Karpas-422 (cell line): ENCODE results near the gene ARMC5. TPM values are rescaled to one million over a fixed set of nuclear protein-coding genes. Genes with fewer than 3 reads are reported as not detected.

Source experiments
- DNase-seq: peaks from one replicate; pipeline ENCODE4 v3.0.0-alpha.2; 2015
- H2AFZ ChIP-seq: fragments of 200-600 bp; sonication (generic); 2 replicates; pipeline ENCODE4 v1.6.1; 2014; ENCODE audit warnings: antibody characterized with exemption, low read length, mixed read lengths
- H3K27ac ChIP-seq: fragments of 200-600 bp; sonication (generic); 2 replicates; pipeline ENCODE4 v1.5.1; 2014; ENCODE audit warnings: mild to moderate bottlenecking, low read length, moderate library complexity
- H3K27me3 ChIP-seq: fragments of 200-600 bp; sonication (generic); 2 replicates; pipeline ENCODE4 v1.6.1; 2014; ENCODE audit warnings: low read length, mixed read lengths
- H3K36me3 ChIP-seq: fragments of 200-600 bp; sonication (generic); 2 replicates; pipeline ENCODE4 v1.6.1; 2014; ENCODE audit warnings: low read length, mixed read lengths; ENCODE audit not compliant: insufficient read depth
- H3K4me1 ChIP-seq: fragments of 200-600 bp; sonication (generic); 2 replicates; pipeline ENCODE4 v1.6.1; 2014; ENCODE audit warnings: mild to moderate bottlenecking, low read length, mixed read lengths
- H3K4me2 ChIP-seq: fragments of 200-600 bp; sonication (generic); 2 replicates; pipeline ENCODE4 v1.6.1; 2014; ENCODE audit warnings: low read length, low read depth, mild to moderate bottlenecking; ENCODE audit not compliant: poor library complexity, severe bottlenecking
- H3K4me3 ChIP-seq: fragments of 200-600 bp; sonication (generic); 2 replicates; pipeline ENCODE4 v1.5.1; 2014; ENCODE audit warnings: mild to moderate bottlenecking, antibody characterized with exemption, low read length, mixed read lengths
- H3K79me2 ChIP-seq: fragments of 200-600 bp; sonication (generic); 2 replicates; pipeline ENCODE4 v1.6.1; 2014; ENCODE audit warnings: mild to moderate bottlenecking, low read length, mixed read lengths
- H3K9ac ChIP-seq: fragments of 200-600 bp; sonication (generic); 2 replicates; pipeline ENCODE4 v1.6.0; 2014; ENCODE audit warnings: low read length
- H3K9me2 ChIP-seq: fragments of 200-600 bp; sonication (generic), shearing (Covaris generic); replicated peaks from 2 replicates; pipeline ENCODE4 v1.6.0; 2014; ENCODE audit warnings: mild to moderate bottlenecking, low read length, moderate library complexity; ENCODE audit not compliant: insufficient read depth
- H3K9me3 ChIP-seq: fragments of 300-700, 200-600 bp; sonication (generic); 2 replicates; pipeline ENCODE4 v1.6.1; 2014; ENCODE audit warnings: low read length, mixed read lengths
- H4K20me1 ChIP-seq: fragments of 200-600 bp; sonication (generic); 2 replicates; pipeline ENCODE4 v1.6.1; 2014; ENCODE audit warnings: mild to moderate bottlenecking, antibody characterized with exemption, low read length, low read depth; ENCODE audit not compliant: insufficient read depth
- total RNA-seq: library from RNA; depleted of rRNA; stranded (reverse); fragments of >200 nt; shearing (Covaris generic); gene quantifications from 2 replicates; pipeline ENCODE4 v1.2.3, GENCODE V29; 2014; ENCODE audit warnings: low replicate concordance

Gene ARMC5
- total RNA-seq, 1 experiment from 2014 or later: 1.5 TPM

DNA sequence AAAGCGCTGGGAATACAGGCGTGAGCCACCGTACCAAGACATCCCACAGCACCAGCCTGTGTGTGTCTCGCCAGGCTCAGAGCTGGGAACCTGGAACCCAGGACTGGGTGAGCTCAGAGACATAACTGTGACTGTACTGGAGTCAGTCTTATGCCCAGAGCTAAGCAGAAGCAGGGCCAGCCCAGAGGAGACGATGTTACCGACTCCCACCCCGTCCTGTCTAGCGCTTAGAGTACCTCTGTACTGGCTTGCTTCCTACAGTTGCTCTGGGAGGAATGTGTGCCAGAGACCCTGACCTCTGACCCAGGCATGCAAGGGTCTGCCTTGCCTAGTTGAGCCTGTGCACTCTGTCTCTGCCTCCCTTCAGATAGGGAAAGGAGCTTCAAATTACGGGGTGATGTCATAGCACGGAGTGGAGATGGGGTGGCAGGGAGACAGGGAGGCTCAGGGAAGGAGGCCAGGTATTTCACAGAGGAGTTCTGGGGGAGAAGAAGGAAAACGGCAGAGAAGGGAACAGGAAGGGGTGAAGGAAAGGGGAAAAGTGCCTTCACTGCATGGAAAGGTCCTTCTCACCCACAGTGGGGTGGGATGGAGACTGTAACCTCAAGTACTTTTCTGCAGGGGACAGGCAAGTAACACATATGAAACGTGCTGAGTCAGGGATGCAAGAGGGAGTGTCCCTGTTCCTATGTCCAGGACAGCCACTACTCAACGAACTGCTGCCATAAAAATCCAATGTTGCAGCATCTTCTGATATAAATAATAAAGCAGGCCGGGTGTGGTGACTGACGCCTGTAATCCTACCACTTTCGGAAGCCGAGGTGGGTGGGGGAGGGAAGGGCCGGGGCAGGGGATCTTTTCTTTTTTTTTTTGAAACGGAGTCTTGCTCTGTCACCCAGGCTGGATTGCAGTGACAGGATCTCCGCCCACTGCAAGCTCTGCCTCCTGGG, 5.8 kb upstream of the ARMC5 start:
- no peaks in the 10 kb centered on the region for H3K9me2 ChIP-seq
- DNase-seq: no peak
- H3K4me2 ChIP-seq: no peak overlapping the region
- H3K79me2 ChIP-seq: peaks cover 18% of the 10 kb centered on the region
- no peak overlapping the region for H3K4me3 ChIP-seq
- H3K9ac ChIP-seq: no peak overlapping the region
- no peaks in the 10 kb centered on the region for H3K9me3 ChIP-seq
- H2AFZ ChIP-seq: no peak overlapping the region
- H4K20me1 ChIP-seq: peaks cover 33% of the 10 kb centered on the region; the same call in 1 of the 2 replicates
- H3K27me3 ChIP-seq: no peaks in the 10 kb centered on the region
- no peaks in the 10 kb centered on the region for H3K36me3 ChIP-seq
- H3K4me1 ChIP-seq: peaks cover 16% of the 10 kb centered on the region
- no peak overlapping the region for H3K27ac ChIP-seq

DNA sequence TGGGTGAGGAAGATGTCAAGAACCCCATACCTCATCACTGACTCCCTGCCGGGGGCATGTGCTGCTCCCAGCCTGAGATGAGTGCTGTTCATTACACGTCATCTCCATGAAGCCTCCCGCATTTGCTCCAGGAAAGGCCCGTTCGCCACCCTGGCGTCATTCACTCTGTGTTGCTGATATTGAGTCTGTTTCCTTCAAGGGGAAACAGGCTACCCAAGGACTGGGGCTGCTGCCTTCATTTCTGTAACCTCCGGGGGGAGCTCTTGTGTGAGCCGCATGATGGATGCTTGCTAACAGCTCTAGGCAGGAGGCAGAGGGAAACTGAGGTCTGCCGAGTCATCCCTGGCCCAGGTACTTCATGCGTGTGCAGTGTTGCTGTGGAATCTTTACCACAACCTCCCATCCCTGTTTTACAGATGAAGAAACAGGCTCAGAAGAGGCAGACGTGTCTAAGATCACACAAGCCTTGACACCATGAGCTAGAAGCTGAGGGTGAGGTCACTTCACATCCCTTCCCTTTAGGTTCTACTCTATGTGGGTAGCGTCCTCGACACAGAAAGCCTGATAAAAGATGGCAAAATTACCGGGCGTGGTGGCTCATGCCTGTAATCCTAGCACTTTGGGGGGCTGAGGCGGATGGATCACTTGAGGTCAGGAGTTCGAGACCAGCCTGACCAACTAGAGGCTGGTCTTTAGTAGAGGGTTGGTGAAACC, 3.5 kb upstream of the ARMC5 start:
- H3K9me3 ChIP-seq: no peaks in the 10 kb centered on the region
- no peaks in the 10 kb centered on the region for H3K9me2 ChIP-seq
- no peak overlapping the region for H3K4me2 ChIP-seq
- H3K79me2 ChIP-seq: peaks cover 22% of the 10 kb centered on the region
- H3K27ac ChIP-seq: no peak overlapping the region
- no peak overlapping the region for H3K4me3 ChIP-seq
- peak; percentile 70 for DNase-seq
- no peak overlapping the region for H3K9ac ChIP-seq
- H2AFZ ChIP-seq: no peak overlapping the region
- peaks cover 23% of the 10 kb centered on the region for H3K4me1 ChIP-seq
- H3K36me3 ChIP-seq: no peaks in the 10 kb centered on the region
- H3K27me3 ChIP-seq: no peaks in the 10 kb centered on the region
- peaks cover 33% of the 10 kb centered on the region; the same call in 1 of the 2 replicates for H4K20me1 ChIP-seq

DNA sequence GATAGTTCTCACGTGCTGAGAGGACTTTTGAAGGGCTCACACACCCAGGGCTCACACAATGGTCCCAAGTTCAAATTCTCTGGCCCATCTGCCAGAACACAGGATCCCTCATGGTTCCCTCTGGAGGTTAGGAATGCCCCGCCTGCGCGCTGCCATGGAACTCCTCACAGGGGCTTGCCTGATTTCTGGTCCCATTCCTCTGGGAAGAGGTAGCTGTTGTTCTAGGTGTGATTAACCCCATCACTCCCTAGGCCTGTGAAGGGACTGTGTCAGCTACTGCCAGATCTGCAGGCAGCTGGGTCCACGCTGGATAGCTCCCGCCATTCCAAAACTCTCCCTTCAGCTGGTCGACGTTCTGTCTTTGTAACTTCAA, 2.3 kb upstream of the ARMC5 start:
- Histone ChIP-seq H2AFZ (no peak overlapping the region), H3K9me2 (no peaks in the 10 kb centered on the region), H3K27ac (no peak overlapping the region), H3K79me2 (peaks cover 22% of the 10 kb centered on the region), H3K4me3 (no peak overlapping the region), H3K27me3 (no peaks in the 10 kb centered on the region), H3K4me2 (peak overlapping the region; percentile 98), H3K36me3 (no peaks in the 10 kb centered on the region), H3K9me3 (no peaks in the 10 kb centered on the region), H4K20me1 (peaks cover 33% of the 10 kb centered on the region; the same call in 1 of the 2 replicates), H3K4me1 (peaks cover 23% of the 10 kb centered on the region), H3K9ac (no peak overlapping the region; the same call in 1 of the 2 replicates)
- no peak for DNase-seq

DNA sequence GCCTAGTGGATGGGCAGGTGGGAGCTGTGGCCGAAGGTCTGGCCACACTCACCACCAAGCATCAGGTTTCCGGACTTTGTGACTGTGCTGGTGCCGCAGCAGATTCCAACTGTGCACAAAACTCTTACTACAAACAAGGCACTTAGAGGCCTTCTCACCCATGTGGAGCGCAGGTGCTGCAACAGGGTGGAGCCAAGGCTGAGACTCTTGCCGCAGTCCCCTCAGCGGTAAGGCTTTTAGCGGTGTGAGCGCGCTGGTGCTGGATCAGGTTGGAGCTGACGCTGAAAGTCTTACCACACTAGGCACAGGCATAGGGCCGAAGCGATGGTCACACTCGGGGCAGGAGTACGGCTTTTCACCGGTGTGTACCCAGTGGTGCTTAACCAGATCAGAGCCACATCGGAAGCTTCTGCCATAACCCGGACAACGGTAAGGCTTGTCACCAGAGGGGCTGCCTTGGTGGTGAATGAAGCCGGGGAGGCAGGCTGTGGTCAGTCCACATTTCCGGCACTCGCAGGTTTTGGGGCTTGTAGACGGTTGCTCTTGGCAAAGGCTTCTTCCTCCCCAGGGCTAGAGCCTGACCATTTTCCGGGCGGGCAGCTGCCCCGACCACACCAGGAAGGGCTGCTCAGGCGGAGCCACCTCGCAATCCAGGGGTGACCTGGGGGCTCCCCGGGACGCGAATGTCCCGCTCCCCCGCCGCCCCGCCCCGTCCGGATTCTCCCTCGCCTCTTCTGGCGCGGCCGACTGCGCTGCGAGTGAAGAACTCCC, 1.0 kb upstream of the ARMC5 start:
- Histone ChIP-seq H2AFZ (peak overlapping the region; percentile 79; the same call in 1 of the 2 replicates), H3K4me3 (peak overlapping the region; percentile 91), H3K9me3 (no peaks in the 10 kb centered on the region), H3K9me2 (no peaks in the 10 kb centered on the region), H3K9ac (peak overlapping the region; percentile 94), H3K4me1 (peaks cover 23% of the 10 kb centered on the region), H3K27me3 (no peaks in the 10 kb centered on the region), H3K36me3 (no peaks in the 10 kb centered on the region), H3K79me2 (peaks cover 22% of the 10 kb centered on the region), H4K20me1 (peaks cover 33% of the 10 kb centered on the region; the same call in 1 of the 2 replicates), H3K27ac (peak overlapping the region; percentile 79; the same call in 1 of the 2 replicates), H3K4me2 (peak overlapping the region; percentile 98)
- DNase-seq: no peak

DNA sequence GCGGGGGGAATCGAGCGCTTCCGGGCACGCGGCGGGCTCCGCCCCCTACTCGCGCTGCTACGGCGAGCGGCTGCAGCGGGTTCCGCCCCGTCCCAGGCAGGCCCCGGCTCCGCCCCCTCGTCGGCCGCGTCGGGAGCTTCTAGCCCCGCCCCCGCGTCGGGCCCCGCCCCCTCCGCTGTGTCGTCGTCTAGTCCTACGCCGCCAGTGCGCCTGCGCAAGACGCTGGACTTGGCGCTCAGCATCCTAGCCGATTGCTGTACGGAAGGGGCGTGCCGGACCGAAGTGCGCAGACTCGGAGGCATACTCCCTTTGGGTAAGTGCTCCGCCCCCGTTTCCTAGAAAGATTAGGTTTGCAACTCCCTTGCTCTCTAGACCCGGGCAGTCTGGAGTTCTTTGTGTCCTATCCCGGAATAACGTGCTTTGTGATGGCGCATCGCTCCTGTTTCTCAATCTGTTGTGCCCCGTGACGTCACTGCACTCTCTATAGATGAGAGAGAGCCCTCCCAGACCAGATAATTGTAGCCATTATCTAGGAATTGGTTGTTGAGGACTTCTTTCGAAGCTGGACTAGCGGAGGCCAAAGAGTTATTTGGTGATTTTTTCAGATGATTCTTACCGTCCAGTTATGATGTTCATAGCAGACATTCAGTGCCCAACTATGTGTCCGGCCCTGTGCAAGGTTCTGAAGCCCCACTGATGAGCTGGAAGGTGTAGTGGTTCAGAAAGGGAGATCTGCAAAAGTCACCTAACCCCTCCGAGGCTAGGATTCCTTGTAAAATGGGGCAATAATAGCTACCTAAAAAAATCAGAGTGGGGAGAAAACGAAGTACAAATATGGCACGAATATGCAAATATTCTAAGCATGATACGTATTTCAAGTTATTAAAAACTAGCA, 633 bp downstream of the ARMC5 start:
- H3K79me2 ChIP-seq: peaks cover 22% of the 10 kb centered on the region
- H3K9ac ChIP-seq: peak overlapping the region; percentile 94
- H4K20me1 ChIP-seq: peaks cover 32% of the 10 kb centered on the region; the same call in 1 of the 2 replicates
- H3K9me3 ChIP-seq: no peaks in the 10 kb centered on the region
- DNase-seq: peak; percentile 100
- H3K9me2 ChIP-seq: no peaks in the 10 kb centered on the region
- no peaks in the 10 kb centered on the region for H3K36me3 ChIP-seq
- peak overlapping the region; percentile 84; the same call in 1 of the 2 replicates for H2AFZ ChIP-seq
- H3K27ac ChIP-seq: peak overlapping the region; percentile 79
- H3K27me3 ChIP-seq: no peaks in the 10 kb centered on the region
- peak overlapping the region; percentile 91 for H3K4me3 ChIP-seq
- H3K4me1 ChIP-seq: peaks cover 23% of the 10 kb centered on the region
- peak overlapping the region; percentile 98 for H3K4me2 ChIP-seq

DNA sequence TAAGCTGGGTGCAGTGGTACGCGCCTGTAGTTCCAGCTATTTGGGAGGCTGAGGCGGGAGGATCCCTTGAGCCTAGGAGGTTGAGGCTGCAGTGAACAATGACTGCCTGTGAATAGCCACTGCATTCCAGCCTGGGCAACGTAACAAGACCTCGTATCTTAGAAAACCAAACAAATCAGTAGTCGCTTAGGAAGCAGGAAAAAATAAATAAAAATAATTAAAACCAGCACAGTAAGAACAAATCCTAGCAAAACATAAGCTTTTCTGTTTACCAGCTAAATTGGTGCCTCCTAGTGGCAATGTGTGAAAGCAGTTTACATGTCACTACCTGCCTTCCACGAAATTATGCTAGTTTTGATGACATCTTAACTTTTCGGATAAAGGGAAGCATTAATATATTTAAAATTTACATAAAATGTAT, 1.3 kb downstream of the ARMC5 start:
- no peaks in the 10 kb centered on the region for H3K9me3 ChIP-seq
- peak overlapping the region; percentile 66; the same call in 1 of the 2 replicates for H3K4me3 ChIP-seq
- H3K4me1 ChIP-seq: peaks cover 23% of the 10 kb centered on the region
- no peak overlapping the region for H3K9ac ChIP-seq
- H2AFZ ChIP-seq: no peak overlapping the region
- H3K27me3 ChIP-seq: no peaks in the 10 kb centered on the region
- H3K36me3 ChIP-seq: no peaks in the 10 kb centered on the region
- peak; percentile 76 for DNase-seq
- H3K27ac ChIP-seq: no peak overlapping the region
- H3K79me2 ChIP-seq: peaks cover 22% of the 10 kb centered on the region
- H4K20me1 ChIP-seq: peaks cover 25% of the 10 kb centered on the region; the same call in 1 of the 2 replicates
- H3K9me2 ChIP-seq: no peaks in the 10 kb centered on the region
- peak overlapping the region; percentile 98 for H3K4me2 ChIP-seq

DNA sequence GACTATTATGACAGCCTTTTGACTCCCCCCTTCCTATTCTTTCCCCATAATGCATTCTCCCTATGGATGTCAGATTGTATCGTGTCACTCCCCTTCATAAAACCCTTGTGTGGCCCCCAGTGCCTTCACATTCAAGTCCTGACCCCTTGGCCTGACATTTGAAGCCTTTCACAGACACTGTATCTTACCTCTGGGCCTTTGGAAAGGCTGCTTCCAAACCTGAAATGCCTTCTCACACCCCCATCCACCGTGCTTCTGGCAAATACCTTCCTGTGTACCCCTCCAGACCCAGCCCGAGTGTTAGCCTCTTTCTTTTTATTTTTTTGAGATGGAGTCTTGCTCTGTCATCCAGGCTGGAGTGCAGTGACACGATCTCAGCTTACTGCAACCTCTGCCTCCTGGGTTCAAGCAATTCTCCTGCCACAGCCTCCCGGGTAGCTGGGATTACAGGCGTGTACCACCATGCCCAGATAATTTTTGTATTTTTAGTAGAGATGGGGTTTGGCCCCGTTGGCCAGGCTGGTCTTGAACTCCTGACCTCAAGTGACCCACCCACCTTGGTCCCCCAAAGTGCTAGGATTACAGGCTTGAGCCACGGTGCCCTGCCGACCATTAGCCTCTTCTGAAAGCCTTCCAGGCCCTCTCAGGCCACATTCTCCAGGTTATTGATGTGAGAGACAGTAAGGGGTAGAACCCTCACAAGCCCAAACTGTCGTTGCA, 2.1 kb downstream of the ARMC5 start:
- Histone ChIP-seq H3K4me2 (no peak overlapping the region), H3K27me3 (no peaks in the 10 kb centered on the region), H4K20me1 (peaks cover 20% of the 10 kb centered on the region; the same call in 1 of the 2 replicates), H2AFZ (no peak overlapping the region), H3K36me3 (no peaks in the 10 kb centered on the region), H3K9ac (no peak overlapping the region), H3K79me2 (peaks cover 22% of the 10 kb centered on the region), H3K27ac (no peak overlapping the region), H3K4me1 (peaks cover 23% of the 10 kb centered on the region), H3K9me3 (no peaks in the 10 kb centered on the region), H3K9me2 (no peaks in the 10 kb centered on the region), H3K4me3 (no peak overlapping the region)
- DNase-seq: no peak
